ENCODE results near the gene CCDC77. TPM values are rescaled to one million over a fixed set of nuclear protein-coding genes. Genes with fewer than 3 reads are reported as not detected.

The CCDC77 gene
- total RNA-seq, 4 donors from 2014 or later = 5.1 to 23.4 (median 7.6) TPM

DNA sequence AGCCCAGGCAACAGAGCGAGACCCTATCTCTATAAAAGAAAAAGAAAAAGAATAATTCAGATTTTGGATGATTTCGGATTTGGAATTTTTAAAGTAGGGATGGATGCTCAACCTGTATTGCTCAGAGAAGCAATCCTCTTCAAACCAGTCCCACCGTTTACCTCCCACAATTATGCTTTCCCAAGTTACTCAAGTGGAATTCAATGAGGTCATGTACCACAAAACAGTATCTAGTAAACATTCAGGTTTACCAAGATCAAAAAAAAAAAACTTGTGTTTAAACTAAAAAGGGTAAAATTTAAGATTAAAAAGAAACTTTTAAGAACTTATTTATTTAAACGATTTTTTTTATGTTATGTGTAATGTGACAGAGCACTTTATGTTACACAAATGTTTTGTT lies 14.8 kb upstream of the CCDC77 start:
- Histone ChIP-seq H3K27ac (no peak overlapping the region), H3K9me3 (no peaks in the 10 kb centered on the region), H3K27me3 (no peaks in the 10 kb centered on the region), H3K36me3 (peaks cover 0 to 34% (median 7%) of the 10 kb centered on the region in 3 donors), H3K4me3 (no peak overlapping the region), H3K4me1 (peaks cover 0 to 51% (median 22%) of the 10 kb centered on the region in 4 donors)
- no peak for DNase-seq (ENCODE audit: low spot score in 2 of 2)
- 62 to 65% methylated on average over 4 of the region's 4 CpGs for WGBS, 2 donors
- TF ChIP-seq, protein P1, sequence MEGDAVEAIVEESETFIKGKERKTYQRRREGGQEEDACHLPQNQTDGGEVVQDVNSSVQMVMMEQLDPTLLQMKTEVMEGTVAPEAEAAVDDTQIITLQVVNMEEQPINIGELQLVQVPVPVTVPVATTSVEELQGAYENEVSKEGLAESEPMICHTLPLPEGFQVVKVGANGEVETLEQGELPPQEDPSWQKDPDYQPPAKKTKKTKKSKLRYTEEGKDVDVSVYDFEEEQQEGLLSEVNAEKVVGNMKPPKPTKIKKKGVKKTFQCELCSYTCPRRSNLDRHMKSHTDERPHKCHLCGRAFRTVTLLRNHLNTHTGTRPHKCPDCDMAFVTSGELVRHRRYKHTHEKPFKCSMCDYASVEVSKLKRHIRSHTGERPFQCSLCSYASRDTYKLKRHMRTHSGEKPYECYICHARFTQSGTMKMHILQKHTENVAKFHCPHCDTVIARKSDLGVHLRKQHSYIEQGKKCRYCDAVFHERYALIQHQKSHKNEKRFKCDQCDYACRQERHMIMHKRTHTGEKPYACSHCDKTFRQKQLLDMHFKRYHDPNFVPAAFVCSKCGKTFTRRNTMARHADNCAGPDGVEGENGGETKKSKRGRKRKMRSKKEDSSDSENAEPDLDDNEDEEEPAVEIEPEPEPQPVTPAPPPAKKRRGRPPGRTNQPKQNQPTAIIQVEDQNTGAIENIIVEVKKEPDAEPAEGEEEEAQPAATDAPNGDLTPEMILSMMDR (IDR thresholded peaks at IDR 0.05) = no peak
- TF ChIP-seq EP300 (IDR thresholded peaks at IDR 0.05) (no peak), POLR2A (IDR thresholded peaks at IDR 0.05) (no peak)

DNA sequence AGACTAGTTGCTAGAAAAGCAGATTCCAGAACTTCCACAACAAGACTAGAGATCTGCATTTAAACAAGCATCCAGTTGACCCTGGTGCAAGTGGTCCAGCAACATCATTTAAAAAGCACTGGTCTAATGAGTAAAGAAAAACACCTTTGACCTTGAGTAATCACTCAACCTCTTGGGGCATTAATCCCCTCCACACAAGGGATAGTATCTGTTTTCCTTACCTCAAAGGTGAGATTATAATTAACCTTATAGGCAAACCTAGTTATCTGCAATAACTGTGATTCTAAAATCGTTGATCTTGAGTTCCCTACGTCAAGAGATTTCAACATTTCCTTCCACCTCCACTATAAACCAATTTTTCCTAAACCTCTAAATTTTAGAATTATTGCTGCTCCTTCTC lies 13.4 kb upstream of the CCDC77 start:
- Histone ChIP-seq H3K4me1 (peaks cover 0 to 51% (median 22%) of the 10 kb centered on the region in 4 donors), H3K27ac (peak overlapping the region; percentile 88 to 94 (median 94)), H3K9me3 (no peaks in the 10 kb centered on the region), H3K4me3 (peak overlapping the region; percentile 79 to 92 (median 86)), H3K36me3 (peaks cover 0 to 20% (median 4%) of the 10 kb centered on the region in 3 donors), H3K27me3 (no peaks in the 10 kb centered on the region)
- DNase-seq (ENCODE audit: low spot score in 2 of 2) = no peak
- 1 to 3% methylated on average over 2 of the region's 2 CpGs for WGBS, 2 donors
- TF ChIP-seq EP300 (IDR thresholded peaks at IDR 0.05) = no peak
- no peak for TF ChIP-seq POLR2A (IDR thresholded peaks at IDR 0.05)
- TF ChIP-seq, protein P1 (IDR thresholded peaks at IDR 0.05) = no peak

DNA sequence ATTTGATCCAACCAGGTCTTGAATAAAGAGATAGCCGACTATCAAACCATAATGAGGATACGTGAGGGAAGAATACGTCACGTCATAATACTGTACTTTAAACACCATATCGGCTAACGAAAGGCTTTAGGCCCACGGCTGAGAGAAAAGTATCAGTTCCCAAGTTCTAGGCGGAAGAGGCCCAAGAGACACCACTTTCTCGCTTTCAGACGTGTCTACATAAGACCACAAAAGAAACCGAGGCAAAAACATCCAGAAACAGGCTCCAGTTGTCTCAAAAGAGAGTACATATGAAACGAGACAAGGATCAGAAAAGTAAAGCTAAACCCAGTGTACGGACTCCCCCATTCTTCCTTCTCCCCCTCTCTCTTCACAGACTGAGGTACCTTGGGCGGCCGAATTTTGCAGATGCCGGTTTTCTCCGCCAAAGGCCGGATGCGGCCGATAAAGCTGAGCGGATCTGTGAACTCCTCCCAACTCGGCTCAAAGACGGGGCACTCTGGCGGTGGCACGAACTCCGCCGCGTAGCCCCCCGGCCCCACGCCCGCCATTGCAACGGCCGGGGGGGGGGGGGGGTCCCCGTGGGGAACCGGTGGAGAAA lies 12.8 kb upstream of the CCDC77 start:
- H3K4me1 ChIP-seq = peaks cover 0 to 51% (median 22%) of the 10 kb centered on the region in 4 donors
- TF ChIP-seq EP300 (IDR thresholded peaks at IDR 0.05) = no peak
- TF ChIP-seq POLR2A (IDR thresholded peaks at IDR 0.05) = no peak
- TF ChIP-seq, protein P1 (IDR thresholded peaks at IDR 0.05) = no peak
- whole genome bisulfite sequencing, 2 donors = 0 to 1% methylated on average over 24 to 33 of the region's 35 CpGs
- peak overlapping the region; percentile 88 to 94 (median 94) for H3K27ac ChIP-seq
- H3K27me3 ChIP-seq = no peaks in the 10 kb centered on the region
- H3K4me3 ChIP-seq = peak overlapping the region; percentile 79 to 92 (median 86)
- DNase-seq (ENCODE audit: low spot score in 2 of 2) = no peak
- H3K9me3 ChIP-seq = no peaks in the 10 kb centered on the region
- H3K36me3 ChIP-seq = peaks cover 0 to 14% (median 0%) of the 10 kb centered on the region in 3 donors

DNA sequence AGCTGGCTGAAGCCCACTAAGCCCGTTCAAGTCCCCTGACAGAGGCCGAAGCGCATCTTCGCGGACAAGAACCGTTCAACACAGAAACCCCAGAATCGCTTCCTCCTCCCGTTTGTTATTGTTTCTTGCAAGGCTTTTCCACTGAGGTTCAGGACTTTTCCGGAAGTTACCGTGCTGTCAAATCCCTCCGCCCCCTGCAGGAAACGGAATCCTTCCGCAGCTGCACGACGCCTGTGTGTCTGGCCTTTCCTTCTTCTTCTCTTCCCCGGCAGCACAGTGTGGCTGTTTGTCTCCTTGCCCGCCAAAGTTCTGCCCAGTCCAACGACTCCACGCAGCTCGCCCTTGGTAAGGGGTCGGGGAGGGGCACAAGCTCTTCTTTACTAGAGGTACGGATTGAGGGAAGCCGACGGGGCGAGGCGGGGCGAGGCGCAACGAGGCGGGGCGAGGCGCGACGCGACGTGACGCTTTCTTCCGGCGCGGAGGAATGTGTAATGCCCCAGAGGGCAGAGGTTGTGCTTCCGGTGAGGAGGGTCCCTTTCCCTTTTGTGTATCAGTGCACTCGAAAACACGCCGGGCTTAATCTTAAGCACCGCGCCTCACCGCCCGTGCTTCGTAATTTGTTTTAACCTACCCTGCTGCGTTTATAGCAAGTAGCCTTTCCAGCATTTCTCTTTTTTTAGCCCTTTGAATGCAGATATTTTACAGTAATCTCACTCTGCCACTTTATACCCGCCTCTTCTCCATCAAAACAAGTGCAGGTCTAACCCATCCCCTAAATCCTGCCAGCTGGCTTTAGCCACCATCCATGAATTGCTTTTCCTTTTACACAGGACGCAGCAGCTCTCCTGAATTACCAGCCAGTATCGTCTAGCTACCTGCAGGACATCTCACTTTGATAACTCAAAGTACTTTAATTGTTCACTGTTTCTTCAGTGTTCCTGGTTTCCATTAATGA lies 12.0 kb upstream of the CCDC77 start, which contains the start of gene KDM5A:
Gene KDM5A, minus strand, starts transcription at position 179 of the 955 bp plus-strand sequence. CDS start 229 bp downstream, outside the sequence.
- Histone ChIP-seq H3K4me3 (peak within 1 kb of the TSS; percentile 79 to 92 (median 86)), H3K9me3 (no peaks in the 10 kb centered on the region), H3K4me1 (peaks cover 0 to 44% (median 22%) of the 10 kb centered on the region in 4 donors), H3K27ac (peak within 1 kb of the TSS; percentile 88 to 94 (median 94)), H3K36me3 (peaks cover 0 to 6% (median 0%) of the 10 kb centered on the region in 3 donors), H3K27me3 (no peaks in the 10 kb centered on the region)
- TF ChIP-seq, protein P1 (IDR thresholded peaks at IDR 0.05) = peak in 3 of 5 experiments; percentile 9 to 50 (median 40)
- TF ChIP-seq POLR2A (IDR thresholded peaks at IDR 0.05) = peak in 1 of 2 donors; percentile 41
- peak in 1 of 2 donors; percentile 95 for TF ChIP-seq EP300 (IDR thresholded peaks at IDR 0.05)
- WGBS, 2 donors = 1 to 2% methylated on average over 41 to 53 of the region's 53 CpGs
- DNase-seq (ENCODE audit: low spot score in 2 of 2) = peak; percentile 63 to 81
